HG03442 (cell line): ENCODE measurements around the gene NOSIP.

Experiments
- ATAC-seq: cut with Tn5 transposase; IDR thresholded peaks from one replicate; pipeline ENCODE4 v1.9.1; 2021; ENCODE audit warnings: mild to moderate bottlenecking, moderate library complexity; ENCODE audit not compliant: unreplicated experiment

Gene NOSIP

DNA sequence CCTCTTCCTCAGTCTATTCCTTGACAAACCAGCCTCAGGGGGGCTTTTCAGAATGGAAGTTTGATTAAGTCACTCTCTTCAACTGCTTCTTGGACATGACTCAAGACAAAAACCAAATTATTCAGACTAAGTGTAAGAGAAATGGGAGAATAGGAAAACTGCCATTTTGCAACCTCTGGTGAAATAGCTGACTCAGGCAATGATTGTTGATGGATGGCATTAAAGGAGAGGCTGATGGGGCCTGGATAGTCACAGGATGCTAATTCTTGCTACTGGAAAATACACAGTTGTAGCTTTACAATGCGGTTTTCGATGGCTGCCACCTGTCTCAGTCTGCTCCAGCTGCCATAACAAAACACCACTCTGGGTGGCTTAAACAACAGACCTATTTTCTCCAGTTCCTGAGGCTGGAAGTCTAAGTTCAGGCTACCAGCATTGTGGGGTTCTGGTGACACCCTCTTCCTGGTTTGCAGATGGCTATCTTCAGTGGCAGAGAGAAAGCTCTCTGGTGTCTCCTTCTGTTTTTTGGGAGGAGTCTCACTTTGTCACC lies 6.1 kb downstream of the NOSIP start:
- ATAC-seq: no peak

- no peak for ATAC-seq
Observed at GRCh38 chr19:49573425-49573824, 6.9 kb downstream of the NOSIP start.

GRCh38 chr19:49573009-49573408 lies 7.3 kb downstream of the NOSIP start:
- ATAC-seq: no peak

DNA sequence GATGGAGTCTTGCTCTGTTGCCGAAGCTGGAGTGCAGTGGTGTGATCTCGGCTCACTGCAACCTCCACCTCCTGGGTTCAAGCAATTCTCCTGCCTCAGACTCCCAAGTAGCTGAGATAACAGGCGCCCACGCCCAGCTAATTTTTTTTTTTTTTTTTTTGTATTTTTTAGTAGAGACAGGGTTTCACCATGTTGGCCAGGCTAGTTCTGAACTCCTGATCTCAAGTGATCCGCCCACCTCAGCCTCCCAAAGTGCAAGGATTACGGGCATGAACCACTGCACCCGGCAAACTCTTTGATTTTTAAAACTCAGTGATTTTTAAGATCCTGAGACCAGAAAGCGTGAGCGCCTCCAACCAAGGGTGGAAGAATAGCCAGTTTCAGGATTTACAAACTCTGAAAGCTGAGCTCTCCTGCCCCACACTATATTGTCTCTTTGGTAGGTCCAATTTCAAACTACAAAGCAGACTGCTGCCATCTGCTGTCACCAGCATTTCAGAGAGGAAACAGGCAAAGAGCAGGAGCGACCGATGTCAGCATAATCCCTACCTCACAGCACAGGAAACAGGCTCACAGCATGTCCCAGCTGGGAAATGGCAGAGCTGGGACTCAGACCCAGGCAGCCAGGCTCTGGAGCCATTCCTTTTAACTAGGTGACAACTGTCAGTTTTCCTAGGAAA lies 9.2 kb downstream of the NOSIP start:
- no peak for ATAC-seq

DNA sequence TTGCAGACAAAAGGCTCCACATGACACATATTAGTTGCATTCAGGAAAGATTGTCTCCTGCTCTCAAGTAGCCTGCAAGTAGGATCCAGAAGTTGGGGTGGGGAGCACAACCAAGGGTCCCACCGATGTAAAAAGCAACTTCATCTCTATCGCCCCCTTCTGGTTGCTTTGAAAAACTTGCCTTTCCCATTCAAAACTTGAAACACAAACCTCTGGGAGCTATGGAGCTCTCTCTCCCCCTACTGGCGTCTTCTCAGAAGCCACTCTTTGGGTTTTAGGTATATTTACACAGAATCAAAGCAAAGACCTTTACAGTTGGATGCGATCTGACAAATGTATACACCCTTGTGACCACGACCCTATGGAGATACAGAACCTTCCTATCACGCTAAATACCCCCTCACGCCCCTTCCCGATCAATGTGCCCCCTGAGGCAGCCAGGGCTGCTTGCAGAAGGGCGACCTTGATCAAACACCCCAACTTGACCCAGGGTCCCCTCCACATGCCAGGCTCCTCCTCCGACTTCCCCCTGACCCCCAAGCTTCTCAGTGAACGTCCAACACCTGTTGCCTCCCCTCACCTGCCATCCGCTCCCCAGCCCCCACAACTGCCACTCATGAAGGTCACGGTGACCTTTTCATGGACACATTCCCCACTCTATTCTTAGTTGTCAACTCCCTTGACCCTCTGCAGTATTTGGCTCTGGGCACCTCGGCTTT lies 10.1 kb downstream of the NOSIP start:
- ATAC-seq: no peak

GRCh38 chr19:49567861-49568441 lies 12.4 kb downstream of the NOSIP start:
- no peak for ATAC-seq

DNA sequence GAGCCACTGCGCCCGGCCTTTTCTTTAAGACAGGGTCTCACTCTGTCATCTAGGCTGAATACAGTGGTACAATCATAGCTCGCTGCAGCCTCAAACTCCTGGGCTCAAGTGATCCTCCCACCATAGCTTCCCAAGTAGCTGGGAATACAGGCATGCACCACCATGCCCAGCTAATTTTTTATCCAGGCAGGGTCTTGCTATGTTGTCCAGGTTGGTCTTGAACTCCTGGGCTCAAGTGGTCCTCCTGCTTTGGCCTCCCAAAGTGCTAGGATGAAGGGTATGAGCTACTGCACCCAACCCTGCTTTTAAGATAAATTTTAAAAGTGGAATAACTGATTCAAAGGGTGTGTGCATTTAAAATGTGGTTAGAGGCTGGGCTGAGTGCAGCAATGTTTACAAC lies 14.1 kb downstream of the NOSIP start:
- ATAC-seq: no peak

DNA sequence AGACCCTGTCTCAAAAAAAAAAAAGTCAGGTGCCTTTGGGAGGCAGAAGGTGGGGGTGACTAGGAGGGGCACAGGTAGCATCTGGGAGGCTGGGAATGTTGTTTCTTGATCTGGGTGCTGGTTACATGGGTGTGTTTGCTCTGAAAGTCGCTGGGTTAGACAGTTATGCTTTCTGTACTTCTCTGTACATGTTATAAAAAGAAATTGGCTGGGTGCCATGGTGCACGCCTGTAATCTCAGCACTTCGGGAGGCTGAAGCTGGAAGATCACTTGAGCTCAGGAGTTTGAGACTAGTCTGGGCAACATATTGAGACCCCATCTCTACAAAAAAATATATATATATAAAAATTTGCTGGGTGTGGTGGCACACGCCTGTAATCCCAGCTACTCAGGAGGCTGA lies 15.1 kb downstream of the NOSIP start:
- ATAC-seq: no peak

- ATAC-seq: no peak
Observed at GRCh38 chr19:49564616-49565045, 15.7 kb downstream of the NOSIP start.

DNA sequence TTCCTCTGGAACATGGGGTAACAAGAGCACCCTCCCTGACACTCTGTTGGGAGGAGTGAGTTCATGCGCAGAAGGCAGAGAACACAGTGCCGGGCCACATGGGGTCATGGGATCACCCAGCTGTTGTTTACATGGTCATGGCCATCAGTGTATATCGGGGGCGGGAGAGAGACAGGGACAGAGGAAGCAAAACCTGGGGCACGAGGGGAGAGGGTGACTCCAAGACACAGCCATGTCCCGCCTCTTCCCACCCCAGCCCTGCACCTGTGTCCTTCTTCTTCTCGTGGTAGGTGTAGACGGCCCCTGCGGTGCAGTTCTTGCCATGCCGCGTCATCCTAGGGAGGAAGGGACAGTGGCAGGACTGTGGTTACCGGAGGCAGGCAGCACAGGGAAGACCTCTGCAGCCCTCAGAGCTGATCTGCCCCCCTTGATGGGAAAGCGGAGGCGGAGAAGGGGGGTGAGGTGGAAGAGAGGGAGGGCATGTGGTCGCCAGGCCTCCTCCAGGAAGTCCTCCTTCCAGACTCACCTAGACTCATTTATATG lies 19.9 kb downstream of the NOSIP start:
- no peak for ATAC-seq

DNA sequence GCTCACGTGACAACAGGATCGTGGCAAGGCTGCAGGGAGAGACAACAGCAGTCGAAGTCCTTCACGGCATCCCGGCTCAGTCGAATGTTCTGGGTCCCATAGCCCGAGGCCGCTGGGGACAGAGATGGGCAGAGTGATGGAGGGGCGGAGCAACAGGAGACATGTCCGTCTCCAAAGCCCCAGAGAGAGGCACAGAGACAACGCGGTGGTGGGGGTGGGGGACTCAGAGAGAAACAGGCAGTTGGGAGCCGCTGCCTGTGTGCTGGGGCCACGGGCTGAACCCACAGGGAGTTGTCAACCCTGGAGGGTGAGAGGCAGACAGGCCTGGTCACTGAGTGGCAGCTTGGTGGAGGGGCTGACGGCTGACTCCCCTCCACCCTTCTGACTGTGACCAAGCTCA lies 20.4 kb downstream of the NOSIP start:
- no peak for ATAC-seq

- no peak for ATAC-seq
Observed at GRCh38 chr19:49559443-49559842, 20.9 kb downstream of the NOSIP start.

- no peak for ATAC-seq
Observed at GRCh38 chr19:49558591-49558990, 21.8 kb downstream of the NOSIP start.

GRCh38 chr19:49557641-49558325 lies 22.6 kb downstream of the NOSIP start:
- ATAC-seq: no peak

GRCh38 chr19:49556412-49557398 lies 23.7 kb downstream of the NOSIP start:
- ATAC-seq: no peak

DNA sequence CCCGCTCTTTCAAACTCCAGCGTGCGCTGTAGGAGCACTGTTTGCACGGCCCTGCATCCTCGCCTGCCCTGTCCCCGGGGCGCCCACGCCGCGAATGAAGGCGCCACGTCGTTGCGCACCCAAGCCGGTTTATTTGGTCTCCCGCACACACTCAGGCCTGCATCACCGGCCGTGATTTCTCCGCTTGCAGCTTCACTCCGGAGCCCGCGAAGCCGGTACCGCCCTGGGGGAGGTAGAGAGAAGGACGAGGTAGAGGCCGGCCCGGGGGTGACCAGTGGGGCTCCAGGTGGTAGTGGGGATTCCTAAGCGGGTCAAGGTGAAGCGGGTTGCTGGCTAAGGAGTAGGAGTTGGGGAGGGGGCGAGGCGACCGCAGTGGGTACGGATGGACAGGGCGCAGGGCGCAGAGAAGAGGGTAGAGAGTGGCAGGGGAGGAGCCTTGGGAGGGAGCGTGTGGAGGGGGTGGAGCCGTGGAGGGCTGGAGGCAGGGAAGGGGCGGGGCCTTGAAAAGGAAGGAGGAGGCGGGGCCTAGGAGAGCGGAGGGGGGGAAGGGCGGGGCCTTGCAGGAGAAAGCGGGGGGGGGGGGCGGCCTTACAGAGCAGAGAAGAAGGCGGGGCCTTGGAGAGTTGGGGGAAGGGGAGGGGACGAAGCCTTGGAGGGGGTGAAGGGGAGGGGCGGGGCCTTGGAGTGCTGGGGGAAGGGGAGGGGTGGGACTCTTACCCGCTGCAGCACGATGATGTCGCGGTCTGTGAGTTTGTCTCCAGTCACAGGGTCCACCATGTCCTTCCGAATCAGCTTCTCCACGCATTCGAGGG lies 24.6 kb downstream of the NOSIP start:
- no peak for ATAC-seq

- no peak for ATAC-seq
Observed at GRCh38 chr19:49554701-49555181, 25.6 kb downstream of the NOSIP start.

DNA sequence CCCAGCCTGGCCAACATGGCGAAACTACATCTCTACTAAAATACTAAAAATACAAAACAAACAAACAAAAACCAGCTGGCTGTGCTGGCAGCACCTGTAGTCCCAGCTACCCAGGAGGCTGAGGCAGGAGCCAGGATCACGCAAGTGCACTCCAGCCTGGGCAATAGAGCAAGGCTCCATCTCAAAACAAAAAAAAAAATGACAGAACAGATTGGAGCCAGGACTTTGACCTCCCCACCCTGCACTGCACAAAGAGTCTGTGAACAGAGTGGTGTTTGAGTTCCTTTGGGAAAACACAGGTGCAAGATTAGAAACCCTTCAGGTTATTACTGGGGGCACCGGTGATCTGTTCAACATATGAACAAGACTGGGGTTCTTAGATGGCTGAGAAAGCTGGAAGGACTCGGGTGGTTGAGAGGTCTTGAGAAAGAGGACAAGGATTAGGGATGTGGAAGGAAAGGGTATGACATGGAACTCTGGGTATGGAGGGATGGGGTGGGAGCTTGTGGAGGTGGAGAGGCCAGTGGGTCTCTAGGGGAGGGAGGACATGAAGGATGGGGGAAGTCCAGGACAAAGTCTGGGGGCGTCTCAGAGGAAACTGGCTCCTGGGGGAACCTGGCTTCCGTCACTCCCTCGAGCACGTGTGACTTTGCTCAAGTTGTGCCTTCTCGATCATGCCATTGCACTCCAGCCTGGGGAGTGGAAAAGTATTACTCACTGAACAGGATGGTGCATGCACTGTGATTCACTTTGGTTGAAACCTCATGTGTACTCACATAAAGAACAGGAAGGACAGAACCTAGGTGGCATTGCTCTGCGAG lies 26.7 kb downstream of the NOSIP start:
- ATAC-seq: no peak
